HG03139 (cell line): ENCODE results near the gene DBR1.
A peak's percentile ranks its signal among the peaks of the same experiment; 100 is the strongest.

Source experiments
- ATAC-seq: cut with Tn5 transposase; IDR thresholded peaks from one replicate; pipeline ENCODE4 v1.9.1; 2021; ENCODE audit not compliant: unreplicated experiment

The DBR1 gene, protein sequence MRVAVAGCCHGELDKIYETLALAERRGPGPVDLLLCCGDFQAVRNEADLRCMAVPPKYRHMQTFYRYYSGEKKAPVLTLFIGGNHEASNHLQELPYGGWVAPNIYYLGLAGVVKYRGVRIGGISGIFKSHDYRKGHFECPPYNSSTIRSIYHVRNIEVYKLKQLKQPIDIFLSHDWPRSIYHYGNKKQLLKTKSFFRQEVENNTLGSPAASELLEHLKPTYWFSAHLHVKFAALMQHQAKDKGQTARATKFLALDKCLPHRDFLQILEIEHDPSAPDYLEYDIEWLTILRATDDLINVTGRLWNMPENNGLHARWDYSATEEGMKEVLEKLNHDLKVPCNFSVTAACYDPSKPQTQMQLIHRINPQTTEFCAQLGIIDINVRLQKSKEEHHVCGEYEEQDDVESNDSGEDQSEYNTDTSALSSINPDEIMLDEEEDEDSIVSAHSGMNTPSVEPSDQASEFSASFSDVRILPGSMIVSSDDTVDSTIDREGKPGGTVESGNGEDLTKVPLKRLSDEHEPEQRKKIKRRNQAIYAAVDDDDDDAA

DNA sequence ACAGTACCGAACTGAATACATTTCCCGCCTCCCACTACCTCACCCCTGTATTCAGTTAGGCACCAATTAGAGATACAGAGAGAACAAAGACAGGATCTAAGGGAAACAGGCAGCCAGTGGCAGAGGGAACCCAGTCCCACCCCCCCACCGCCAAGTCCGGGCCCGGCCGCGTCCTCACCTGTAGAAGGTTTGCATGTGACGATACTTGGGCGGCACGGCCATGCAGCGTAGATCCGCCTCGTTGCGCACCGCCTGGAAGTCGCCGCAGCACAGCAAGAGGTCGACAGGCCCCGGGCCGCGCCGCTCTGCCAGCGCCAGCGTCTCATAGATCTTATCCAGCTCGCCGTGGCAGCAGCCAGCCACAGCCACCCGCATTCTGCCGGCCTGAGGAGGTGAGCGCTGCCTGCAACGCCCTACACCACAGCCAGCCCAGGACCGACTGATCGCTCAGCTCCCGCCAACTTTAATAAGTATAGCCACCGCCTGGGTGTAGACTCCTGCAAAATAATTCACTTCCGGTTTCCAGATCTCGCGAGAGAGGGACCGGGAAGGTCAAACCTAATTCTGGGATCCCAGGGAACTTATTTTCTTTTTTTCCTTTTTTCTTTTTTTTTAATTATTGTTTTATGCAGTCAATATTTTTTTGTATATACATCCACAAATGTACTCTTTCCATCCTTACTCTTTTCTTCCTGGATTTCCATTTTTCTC, at the start of gene DBR1:
Gene DBR1, minus strand, starts transcription at position 501 of the 711 bp plus-strand sequence. Its CDS starts 126 bp downstream, at position 375.
- peak; percentile 93 for ATAC-seq

DNA sequence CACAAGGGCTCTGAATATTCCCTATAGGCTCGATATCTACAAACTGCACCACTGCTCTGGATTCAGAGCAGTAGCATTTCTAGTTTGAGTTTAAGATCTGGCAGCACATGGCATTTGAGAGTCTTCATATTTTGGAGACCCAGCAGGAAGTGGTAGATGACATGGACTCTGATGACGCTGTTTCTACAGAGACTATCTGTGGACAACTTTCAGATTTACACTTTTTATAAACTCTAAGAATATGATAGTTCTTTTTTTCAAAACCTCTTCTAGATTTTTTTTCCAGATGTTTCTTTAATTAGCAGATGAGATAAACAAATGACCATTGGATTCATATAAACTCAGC, 48.2 kb upstream of the DBR1 start:
- ATAC-seq, result no peak

DNA sequence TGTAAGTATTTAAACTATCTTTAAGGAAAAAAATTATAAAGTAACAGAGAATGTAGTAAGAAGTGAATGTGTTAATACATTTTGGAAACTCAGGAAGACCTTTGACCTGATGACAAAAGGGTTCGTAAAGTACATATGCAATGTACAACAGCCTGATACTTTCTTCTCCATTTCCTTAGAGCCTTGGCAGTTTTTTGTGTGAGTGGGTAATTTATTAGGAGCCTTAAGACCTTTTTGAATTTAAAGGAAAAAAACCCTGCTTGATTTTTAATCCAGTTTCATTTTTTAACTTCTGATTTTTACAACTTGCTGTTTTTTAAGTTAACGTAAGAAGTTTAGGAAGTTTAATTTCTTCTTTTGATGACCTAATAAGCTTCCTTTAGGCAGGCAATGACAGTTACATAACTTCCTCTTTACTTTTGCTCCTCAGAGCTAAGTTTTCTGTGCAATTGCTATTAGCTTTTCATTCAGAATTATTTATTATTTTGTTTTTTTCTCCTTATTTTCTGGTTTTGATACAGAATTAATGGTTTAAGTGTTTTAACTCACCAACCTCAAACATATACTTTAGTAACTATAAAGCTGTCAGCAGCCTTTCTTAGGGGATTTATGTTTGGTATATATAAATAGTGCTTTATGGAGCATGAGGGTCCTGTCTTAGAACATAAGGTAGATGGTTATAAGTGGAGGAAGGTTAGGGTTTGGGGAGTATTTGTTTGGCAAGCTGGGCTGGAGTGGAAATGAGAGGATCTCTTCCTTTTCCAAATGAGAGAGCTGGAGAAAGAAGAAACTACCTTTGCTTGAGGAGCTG, 47.6 kb upstream of the DBR1 start:
- no peak for ATAC-seq

DNA sequence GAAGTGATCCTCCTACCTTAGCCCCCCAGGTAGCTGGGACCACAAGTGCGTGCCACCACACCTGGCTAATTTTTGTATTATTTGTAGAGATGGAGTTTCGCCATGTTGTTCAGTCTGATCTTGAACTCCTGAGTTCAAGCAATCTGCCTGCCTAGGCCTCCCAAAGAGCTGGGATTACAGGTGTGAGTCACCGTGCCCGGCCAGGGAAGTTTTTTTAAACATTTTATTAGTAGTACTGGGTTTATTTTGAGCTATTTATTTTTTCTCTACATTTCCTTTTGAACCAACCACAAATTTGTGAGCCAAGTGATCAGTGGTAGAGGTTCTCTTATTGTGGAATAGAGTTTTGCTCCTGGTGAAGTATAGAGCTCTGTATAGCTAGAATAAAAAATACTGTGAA, 46.1 kb upstream of the DBR1 start:
- no peak for ATAC-seq

DNA sequence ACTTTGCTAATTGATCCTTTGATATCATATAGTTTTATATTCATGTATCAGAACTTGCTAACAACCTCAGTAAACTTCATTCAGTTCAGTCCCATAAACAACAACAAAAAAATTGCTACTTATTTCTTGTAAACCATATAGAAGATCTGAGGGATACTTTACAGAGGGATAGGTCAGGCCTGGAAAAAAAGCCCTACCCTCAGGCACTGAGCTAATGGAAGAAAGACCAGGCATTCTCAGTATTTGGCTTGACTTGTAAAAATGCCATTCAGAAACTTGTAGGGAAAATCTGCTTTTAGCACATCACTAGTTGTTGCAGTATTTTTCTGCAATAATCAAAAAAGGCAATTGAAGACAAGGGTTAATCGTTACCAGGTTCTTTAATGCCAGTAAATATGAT, 45.5 kb upstream of the DBR1 start:
- ATAC-seq, result no peak

DNA sequence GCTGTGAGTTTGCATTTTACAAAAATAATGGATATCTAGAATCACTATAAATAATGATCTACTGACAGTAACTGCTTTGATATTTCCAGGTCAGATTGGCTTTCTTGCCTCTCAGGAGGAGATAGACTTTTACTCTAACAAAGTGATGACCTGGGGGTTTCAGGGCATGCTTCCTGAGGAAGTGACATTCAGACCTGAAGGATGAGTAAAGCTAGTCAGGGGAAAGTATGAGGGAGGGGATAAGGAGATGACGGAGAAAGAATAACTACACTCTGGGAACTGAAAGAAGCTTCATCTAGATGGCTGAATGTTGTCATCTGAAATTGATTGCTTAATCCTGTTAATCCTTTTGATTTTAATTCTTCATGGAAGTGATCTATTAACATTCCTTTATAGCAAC, 44.5 kb upstream of the DBR1 start:
- ATAC-seq, result no peak

DNA sequence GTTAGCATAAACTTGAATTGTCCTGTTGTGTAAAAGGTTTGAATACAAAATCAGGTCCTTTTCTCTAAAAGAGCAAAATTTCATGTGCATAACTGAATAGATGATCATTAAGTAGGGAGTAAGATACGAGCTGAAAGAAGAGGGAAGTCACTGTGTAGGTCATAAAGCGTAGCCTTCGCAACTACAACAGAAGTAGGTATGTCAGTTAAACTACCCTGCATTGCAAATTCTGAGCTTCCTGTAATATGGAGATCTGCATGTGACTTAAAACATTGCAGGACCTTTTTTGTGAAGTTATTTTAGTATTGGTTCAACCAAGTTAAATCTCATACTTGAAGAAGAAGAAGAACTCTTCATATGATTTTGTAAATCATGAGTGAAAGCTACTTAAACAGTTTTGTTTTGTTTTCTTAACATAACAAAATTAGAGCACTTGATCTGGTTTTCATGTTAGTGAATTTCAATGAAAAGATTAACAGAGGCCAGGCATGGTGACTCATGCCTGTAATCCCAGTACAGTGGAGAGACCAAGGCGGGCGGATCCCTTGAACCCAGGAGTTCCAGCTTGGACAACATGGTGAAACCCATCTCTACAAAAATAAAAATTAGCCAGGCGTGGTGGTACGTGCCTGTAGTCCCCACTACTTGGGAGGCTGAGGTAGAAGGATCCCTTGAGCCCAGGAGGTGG, 38.8 kb upstream of the DBR1 start:
- no peak for ATAC-seq

DNA sequence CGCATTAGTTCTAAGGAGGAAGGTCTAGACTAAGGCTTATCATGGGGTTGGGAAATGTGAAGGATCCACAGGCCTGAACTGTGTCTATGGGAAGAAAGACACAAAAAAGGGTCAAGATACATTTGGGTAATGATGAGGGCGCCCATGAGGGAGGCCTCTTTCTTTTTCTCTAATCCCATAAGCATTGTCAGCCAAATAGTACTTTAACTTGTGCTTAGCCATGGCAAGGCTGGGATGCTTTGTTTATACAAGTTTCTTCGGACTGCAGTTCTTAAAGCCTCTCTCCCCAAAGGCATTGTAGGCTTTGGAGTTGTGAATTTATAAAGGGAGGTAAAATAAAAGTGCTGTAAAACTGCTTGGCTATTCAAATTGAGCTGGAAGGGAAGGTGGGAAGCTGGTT, 35.8 kb upstream of the DBR1 start:
- no peak for ATAC-seq

DNA sequence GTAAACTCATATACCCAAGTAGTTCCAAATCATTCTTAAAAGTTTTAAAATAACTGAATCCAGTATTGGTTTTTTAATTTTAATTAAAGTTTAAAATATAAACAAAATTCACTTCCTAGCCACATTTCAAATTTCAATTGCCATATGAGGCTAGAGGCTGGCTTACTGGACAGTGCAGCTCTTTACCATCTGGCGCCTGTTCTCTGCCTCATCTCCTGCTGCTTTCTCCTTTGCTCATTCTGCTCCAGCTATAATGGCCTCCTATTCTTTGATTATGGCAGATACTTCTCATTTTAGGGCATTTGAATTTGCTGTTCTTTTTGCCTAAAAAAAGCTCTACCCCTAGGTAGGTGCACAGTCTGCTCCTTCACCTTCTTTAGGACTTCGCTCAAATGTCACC, 31.5 kb upstream of the DBR1 start:
- ATAC-seq, result no peak

DNA sequence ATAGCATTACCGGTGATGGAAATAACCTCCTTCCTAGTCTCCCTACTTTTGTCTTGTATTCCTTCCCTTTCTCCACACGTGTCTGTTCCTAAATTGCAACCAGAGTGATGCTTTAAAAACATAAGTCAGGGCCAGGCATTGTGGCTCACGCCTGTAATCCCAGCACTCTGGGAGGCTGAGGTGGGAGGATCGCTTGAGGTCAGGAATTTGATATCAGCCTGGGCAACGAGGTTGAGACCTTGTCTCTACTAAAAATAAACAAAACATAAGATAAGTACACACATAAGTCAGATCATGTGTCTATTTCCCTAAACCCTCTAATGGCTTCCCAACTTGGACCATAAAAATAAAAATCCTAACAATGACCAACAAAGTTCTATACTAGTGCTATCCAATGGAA, 30.8 kb upstream of the DBR1 start:
- no peak for ATAC-seq

DNA sequence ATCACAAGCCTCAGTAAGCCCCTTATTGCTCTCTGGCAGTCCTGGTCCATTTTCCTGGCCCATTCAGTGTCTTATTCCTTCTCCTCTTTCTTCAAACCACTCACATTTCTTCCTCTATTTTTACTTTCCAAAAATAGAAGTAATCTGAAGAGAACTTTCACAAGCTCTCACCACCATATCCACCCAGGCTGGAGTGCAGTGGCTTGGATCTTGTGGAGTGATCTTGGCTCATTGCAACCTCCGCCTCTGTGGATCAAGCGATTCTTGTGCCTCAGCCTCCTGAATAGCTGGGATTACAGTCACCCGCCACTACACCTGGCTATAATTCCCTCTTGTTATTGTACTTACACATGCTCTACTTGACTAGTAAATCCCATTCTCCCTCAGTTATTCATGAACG, 29.2 kb upstream of the DBR1 start:
- no peak for ATAC-seq

DNA sequence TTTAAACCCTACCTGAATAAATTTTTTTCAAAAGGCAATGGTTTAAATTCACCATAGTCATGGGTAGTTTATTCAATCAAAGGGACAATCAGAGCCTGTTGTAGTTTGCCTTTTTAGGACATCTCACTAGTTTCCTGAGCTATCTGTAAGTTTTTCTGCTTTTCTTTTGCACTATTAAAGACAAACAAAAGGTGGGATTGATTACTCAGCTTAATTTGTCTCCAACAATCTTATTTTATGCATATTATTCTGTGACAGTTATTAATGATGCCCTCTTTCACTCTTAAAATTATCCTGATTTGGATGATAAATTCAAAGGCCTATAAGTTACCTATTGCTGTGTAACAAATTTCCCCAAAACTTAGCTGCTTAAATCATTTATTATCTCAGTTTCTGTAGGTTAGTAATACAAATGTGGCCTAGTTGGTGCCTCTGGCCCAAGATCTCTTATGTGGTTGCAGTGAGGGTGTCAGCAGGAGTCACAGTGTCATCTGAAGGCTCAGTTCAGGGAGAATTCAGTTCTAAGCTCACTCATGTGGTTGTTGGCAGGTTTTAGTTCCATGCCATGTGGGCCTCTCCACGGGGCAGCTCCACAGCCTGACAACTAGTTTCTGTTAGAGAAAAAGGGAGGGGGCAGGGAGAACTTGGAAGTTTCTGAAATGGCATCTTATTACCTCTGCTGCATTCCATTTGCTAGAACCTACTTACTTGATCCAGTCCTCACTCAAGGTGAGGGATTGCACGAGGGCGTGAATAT, 28.4 kb upstream of the DBR1 start:
- ATAC-seq, result no peak

DNA sequence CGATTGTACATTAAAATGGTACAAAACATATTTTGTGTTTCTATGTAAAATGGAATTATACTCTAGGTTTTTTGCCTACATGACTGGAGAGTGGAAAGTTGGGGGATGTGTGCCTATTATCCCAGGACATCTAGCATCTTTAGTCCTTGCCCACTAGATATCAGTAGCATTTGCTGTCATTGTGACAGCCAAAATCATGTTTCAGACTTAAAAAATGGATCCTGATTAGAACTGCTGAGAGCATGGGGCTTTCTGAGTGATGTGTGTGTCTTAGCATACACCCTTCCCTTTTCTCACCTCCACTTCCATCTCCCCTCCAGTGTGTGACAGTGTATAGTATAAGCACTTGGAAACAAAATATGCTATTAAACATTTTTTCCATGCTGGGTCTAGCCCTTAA, 25.7 kb upstream of the DBR1 start:
- ATAC-seq, result no peak

DNA sequence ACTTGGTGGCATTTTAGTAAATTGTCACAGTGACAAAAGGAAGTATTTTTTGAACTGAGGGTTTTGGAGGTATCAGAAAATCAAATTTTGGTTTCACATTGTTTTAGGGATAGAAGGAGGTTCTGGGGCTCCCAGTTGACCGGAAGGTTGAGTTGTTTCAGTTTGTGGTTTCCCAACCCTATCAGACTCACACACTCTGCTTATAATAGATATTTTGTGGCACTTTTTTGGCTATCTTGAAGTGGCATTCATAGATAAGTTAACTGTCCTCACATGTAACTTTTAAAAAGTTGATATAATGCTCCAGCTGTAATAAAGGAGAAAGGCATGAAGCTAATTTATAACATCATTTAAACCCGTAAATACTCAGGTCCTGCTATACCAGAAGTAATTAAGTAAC, 25.1 kb upstream of the DBR1 start:
- peak; percentile 52 for ATAC-seq

DNA sequence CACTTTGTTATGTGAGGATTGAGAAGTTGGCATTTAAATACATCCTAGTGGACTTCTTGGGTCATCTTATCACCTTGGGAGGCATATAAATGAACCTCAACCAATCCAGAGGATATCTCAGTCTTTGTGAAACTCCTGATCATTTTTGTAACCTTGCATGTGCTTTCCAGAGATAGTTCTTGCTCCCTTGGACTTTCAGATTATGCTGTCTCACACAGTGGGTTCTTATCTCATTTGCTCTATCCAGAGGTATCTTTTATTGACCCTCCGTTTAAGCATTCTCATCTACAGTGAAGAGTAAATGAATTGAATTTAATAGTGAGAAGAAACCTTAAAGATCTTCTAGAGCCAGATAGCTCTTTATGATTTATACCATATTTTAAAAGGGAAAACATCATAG, 22.8 kb upstream of the DBR1 start:
- no peak for ATAC-seq

DNA sequence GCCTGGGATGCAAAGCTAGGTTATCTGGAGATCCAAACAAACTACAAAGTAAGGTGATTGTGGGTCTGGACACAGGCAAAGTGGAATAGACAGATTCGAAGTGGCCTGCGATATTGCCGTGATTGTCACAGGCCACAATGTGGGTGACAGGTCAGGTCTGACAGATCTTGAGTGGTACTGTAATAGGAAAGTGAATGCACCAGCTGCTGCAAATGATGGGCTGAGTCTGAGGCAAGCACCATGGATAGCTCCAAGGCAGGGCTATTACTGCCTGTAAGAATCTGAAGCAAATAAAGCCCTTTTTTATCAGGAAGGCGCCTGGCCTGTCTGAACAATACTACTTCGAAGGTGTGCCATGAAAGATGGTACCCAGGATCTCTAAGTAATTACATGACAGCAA, 22.3 kb upstream of the DBR1 start:
- ATAC-seq, result no peak

DNA sequence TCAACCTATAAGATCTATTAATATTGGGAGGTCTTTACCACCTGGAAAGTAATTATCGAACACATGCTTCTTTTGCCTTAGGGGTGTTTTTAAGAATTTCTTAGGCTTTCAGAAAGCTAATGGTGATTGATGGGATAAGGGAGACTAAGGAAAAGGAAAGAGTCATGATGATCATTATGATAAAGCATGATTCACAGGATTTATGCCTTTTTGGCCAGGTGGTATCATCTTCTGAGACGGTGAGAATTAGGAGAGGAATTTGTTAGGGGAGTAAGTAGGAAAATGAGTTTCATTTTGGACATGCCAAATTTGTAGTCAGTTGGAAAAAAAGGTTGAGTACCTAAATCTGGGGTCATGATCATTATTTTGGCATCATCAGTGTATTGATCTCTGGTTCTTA, 21.3 kb upstream of the DBR1 start:
- no peak for ATAC-seq

DNA sequence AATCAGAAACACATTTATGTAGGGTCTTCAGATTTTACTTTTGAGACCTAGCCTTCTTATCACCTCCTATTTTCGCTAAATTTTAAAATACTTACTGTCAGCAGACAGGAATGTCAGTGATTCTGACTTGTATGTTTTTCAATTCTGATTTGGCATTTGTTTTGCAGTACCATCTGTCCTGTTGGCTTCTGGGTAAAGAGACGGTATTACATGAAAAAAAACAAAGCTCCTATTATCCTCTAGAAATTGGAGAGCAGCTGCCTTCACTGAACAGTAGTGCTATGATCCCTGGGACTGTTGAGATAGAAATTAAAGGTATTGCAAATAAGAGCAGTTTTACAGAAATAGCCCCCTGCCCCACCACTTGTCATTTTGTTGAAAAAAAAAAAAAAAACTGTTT, 20.8 kb upstream of the DBR1 start:
- no peak for ATAC-seq

DNA sequence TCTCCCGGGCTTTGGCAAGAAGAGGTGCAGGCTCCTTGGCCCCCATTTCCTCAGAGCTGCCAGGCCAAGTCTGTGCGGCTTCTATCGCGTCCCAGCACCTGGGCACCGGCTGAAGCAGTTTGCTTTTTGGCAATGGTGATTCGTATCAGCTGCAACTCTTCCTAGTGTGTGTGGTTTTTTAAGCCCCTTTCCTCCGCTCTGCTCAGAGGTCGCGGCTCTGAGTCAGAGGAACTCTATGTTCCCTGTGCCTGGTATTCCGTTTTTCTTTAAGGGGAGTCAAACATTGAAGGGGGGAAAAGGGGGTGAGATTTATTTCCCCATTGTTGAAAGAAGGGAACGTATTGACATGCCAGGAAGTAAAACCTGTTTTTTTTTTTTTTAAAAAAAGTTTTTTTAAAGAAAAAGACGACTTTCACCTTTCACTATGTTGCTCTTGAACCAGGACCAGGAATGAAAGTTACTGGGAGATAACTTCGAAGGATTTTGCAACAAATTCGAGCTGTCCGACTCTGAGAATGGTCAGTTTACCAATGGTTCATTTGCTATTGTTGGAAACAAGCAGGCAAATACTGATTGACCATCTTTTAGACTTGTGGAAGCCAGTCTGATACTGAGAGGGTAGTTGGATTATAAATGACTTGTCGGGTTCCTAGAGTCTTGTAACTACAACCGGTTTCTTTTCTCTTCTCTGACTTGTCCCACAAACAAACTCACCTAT, 13.5 kb upstream of the DBR1 start:
- peak; percentile 6 for ATAC-seq
